ENCODE data around the gene ZNF135.

DNA sequence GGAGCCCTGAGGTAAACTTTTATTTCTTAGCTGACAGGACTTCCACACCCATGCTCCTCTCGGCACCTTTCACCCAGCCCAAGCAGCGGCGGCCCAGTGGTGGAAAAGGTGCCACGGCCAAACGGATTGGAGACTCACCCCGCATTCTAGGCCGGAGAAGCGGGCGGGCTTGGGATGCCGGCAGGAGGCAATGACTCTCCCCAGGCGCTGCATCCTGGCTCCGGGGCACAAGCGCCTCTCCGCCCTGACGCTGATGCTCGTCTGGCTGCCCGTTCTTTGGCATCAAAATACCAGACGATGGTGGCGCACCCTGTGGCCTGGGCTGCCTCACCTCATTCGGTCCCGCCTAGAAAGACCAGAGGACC is 49.8 kb upstream of the ZNF135 start:
- TF ChIP-seq EZH2 (IDR thresholded peaks at IDR 0.05; ENCODE audit: borderline replicate concordance, low read length), result no peak
- TF ChIP-seq, protein P1, sequence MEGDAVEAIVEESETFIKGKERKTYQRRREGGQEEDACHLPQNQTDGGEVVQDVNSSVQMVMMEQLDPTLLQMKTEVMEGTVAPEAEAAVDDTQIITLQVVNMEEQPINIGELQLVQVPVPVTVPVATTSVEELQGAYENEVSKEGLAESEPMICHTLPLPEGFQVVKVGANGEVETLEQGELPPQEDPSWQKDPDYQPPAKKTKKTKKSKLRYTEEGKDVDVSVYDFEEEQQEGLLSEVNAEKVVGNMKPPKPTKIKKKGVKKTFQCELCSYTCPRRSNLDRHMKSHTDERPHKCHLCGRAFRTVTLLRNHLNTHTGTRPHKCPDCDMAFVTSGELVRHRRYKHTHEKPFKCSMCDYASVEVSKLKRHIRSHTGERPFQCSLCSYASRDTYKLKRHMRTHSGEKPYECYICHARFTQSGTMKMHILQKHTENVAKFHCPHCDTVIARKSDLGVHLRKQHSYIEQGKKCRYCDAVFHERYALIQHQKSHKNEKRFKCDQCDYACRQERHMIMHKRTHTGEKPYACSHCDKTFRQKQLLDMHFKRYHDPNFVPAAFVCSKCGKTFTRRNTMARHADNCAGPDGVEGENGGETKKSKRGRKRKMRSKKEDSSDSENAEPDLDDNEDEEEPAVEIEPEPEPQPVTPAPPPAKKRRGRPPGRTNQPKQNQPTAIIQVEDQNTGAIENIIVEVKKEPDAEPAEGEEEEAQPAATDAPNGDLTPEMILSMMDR (conservative IDR thresholded peaks at IDR 0.05 in 1 of 2, IDR thresholded peaks at IDR 0.05 in 1 of 2; ENCODE audit: extremely low read depth in 1 of 2, insufficient read depth in 1 of 2, low read depth in 1 of 2, low read length in 2 of 2), result no peak

Data from mammary epithelial cell (primary cell).